Activated CD4-positive, alpha-beta T cell treated with anti-CD3 and anti-CD28 coated beads, Interleukin-10, Interleukin-2, amounts not matched to agents 100 ng/mL and 50 ng/mL, durations not matched to agents 16 hours and 8 hours (primary cell): Measurements from ENCODE around the gene HSPA4L.
A peak's percentile ranks its signal among the peaks of the same experiment; 100 is the strongest.

Experiments
- DNase-seq: peaks from one replicate; pipeline ENCODE4 v3.0.0-alpha.2; 2020

HSPA4L gene

DNA sequence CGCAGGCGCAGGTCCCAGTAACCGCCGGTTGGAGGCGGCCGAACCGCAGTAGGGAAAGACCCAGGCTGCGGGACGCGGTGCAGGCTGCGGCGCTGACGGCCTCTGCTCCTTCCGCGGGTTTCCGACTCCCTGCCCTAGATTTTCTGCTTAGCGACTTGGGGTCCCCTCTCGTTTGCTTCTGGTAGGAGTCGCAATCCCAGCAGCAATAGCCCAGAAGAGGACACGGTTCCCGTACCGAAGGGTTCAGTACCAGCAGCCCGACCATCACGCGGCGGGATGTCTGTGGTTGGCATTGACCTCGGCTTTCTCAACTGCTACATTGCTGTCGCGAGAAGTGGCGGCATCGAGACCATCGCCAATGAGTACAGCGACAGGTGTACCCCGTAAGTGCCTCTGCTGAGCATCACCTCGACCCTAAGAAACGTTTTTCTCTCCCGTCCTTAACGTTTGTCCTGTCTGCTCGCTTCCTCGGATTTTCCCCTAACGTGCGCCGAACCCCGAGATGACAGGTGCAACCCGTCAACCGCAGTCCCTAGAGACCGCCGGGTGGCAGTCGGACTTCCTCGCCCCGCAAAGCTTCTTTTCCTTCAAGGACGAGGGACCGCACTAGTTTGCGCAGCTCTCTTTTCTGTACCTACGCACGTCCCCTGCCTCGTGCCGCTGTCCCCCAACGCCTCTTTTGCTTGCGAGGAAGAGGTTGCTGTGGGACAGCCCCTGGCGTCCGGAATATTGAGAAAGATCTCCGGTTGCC is at the start of gene HSPA4L:
Gene HSPA4L, plus strand, starts transcription at position 48 of the 751 bp plus-strand sequence. Its CDS starts 229 bp downstream, at position 277.
- peak; percentile 48 for DNase-seq

GRCh38 chr4:127732623-127733328 is 49.3 kb upstream of the HSPA4L start:
- peak; percentile 33 for DNase-seq

- no peak for DNase-seq
These were observed 47.1 kb upstream of the HSPA4L start for GRCh38 chr4:127734976-127735375.

DNA sequence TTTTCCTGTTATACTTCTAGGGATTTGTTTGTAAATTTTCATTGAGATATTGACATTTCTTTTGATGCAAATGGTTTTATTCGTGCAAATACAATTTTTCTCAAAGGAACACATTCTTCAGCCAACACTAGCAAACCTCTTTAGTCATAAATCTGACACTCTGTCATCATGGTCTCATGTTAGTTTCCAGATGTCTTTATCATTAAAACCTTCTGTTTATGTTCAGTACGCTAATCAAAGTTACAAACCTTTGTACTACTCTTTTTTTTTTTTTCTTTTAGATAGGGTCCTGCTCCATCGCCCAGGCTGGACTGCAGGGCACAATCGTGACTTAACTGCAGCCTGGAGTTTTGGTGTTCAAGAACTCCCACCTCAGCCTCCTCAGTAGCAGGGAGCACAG is 44.8 kb upstream of the HSPA4L start:
- DNase-seq: no peak

- no peak for DNase-seq
These were observed 40.9 kb upstream of the HSPA4L start for GRCh38 chr4:127741247-127741646.

DNA sequence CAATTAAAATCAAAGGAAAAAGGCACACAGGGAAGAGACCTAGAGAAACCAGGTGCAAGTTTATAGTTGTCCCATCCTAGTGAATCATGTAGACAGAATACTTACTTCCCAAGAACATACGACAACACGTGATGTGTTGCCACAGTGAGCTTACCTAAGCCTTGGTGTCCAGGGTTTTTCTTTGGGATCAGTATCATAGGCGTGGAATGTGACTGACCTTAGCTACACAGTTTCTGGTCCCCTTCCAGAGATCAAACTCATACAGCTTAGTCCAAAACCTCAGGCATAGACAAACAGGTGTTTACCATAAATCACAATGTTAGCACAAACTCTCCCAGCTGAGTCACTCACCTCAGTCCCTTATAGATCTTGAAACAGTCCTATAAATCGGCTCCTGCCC is 34.2 kb upstream of the HSPA4L start:
- DNase-seq: no peak

DNA sequence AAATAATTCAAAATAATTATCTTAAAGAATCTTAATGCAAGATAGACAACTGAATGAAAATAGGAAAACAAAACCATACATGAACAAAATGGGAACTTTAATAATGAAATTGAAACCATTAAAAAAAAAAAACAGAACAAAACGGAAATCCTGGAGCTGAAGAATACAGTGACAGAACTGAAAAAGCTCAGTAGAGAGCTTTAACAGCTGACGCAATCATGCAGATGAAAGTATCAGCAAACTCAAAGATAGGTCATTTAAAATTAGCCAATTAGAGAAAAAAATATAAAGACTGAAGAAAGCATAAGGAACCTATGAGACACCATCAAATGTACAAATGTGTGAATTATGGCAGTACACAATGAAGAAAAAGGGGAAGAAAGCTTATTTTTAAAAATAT is 33.2 kb upstream of the HSPA4L start:
- no peak for DNase-seq

- no peak for DNase-seq
These were observed 25.2 kb upstream of the HSPA4L start for GRCh38 chr4:127756906-127757305.

- no peak for DNase-seq
These were observed 22.8 kb upstream of the HSPA4L start for GRCh38 chr4:127759228-127759820.

DNA sequence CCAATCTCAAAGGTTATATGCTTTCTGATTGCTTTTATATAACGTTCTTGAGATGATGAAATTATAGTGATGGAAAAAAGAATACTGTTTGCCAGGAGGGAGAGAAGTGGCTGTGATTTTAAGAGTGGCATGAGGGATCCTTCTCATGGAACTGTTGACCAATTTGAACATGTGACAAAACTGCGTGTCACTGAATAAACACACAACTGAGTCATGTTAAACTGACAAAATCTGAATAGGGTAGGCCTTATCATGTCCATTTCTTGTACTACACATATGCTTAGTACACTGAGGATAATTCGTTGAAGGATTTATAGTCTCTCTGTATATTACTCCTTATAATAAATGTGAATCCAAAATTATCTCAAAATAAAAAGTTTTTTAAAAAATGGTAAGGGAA is 22.2 kb upstream of the HSPA4L start:
- DNase-seq: no peak

- DNase-seq: no peak
These were observed 10.4 kb upstream of the HSPA4L start for GRCh38 chr4:127771535-127772275.

- DNase-seq: no peak
These were observed 9.1 kb upstream of the HSPA4L start for GRCh38 chr4:127772769-127773671.

- DNase-seq: no peak
These were observed 6.3 kb upstream of the HSPA4L start for GRCh38 chr4:127775843-127776242.

DNA sequence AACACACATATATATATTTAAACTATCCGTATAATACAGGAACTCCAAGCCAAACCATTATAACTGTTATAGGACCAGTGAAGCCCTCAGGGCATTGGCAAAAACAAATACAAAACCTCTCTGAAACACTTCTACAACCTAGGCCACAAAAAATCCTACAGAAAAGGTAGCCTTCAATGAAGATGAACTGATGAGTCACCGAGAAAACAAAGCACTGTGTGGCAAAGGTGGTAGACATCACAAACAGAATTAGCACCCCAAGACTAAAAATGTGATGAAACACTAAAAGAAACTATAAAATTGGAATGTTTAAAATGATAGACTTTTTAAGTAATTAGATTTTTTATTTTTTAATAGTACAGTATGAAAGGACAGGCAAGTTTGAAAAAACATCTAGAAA is 5.5 kb upstream of the HSPA4L start:
- no peak for DNase-seq

DNA sequence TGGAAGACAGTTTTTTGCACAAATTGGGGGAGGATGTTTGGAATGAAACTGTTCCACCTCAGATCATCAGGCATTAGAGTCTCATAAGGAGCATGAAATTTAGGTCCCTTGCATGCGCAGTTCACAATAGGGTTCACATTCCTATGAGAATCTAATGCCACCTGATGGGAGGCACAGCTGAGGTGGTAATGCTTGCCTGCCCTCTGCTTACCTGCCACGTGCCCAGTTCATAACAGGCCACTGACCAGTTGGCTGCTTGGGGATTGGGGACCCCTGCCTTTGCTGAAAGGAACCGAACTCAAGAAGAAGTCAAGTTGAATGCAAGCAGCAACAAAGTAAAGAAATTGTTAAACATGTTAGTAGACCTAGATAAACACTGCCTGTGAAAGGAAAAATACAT is 4.6 kb upstream of the HSPA4L start:
- no peak for DNase-seq

DNA sequence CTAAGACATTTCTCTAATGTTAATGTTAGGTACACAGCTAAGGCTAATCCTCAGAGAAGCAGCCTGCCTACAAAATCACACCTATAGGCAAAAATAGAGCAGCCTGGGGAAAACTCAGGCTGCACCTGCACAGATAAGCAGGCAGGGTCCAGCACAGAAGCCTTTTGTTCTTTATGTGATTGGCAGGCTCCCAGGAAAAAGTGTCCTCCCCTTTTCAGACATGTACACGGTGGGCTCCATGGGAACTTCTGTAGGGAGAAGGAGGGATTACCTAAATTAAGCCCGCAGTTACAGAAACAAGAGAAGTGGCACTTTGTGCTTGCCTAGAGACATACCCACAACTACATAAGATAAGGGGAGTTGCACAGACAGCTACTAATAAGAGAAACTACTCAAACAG is 4.0 kb upstream of the HSPA4L start:
- DNase-seq: no peak

DNA sequence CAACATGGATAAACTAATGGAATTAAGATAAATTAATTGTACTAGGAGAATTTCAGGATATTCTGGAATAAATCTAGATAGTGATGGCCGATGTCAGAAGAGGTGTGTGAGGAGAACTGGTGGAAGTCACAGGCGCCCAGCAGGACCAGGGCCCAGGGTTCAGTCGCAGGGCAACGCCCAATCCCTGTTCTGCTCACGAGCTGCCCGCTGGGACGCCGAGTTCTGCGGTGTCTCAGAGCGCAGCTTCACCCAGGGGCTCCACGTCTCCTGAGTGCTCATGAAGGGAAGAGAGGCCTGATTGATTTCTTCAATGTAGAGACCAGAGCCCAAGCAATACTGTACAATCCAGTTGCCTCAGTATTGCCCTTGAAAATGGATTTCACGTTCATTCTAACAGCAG is 1.5 kb upstream of the HSPA4L start:
- DNase-seq: no peak

GRCh38 chr4:127781300-127782024 is 660 bp upstream of the HSPA4L start:
- no peak for DNase-seq

DNA sequence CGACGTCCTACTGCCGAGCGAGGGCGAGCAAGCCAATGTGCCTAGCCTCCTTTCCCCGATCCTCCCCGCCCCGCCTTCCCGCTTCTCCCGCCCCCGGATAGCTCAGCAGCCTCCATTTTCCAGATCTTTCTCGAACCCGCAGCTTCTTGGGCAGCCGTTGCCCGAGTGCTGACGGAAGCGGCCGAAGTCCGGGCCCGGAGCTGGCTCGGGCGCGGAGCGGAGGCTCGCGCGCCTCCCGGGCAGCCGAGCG is 172 bp upstream of the HSPA4L start:
- DNase-seq: peak; percentile 82

- DNase-seq: no peak
These were observed 1.1 kb downstream of the HSPA4L start for GRCh38 chr4:127783026-127783769.
